Spleen (tissue), 13 donors: ENCODE results near the gene TERF2IP. TPM values are rescaled to one million over a fixed set of nuclear protein-coding genes. Genes with fewer than 3 reads are reported as not detected.
A peak's percentile ranks its signal among the peaks of the same experiment; 100 is the strongest.

ENCODE experiments used
- DNase-seq: peaks from one replicate; pipeline ENCODE4 v3.0.0-alpha.2; 2020
- H3K27ac ChIP-seq, 8 donors: fragments of 200-600 bp; sonication (generic) in 7 of 8; 1 replicate in 4 of 8; 2 replicates in 4 of 8; pipeline versions ENCODE4 v1.5.0 to v1.8.0; 2016 to 2021; ENCODE audit warnings: inconsistent platforms in 4 of 8, mild to moderate bottlenecking in 4 of 8, moderate library complexity in 1 of 8
- H3K27me3 ChIP-seq, 7 donors: fragments of 200-600 bp; sonication (generic) in 6 of 7; replicated peaks in 1 of 7; 1 replicate in 4 of 7; 2 replicates in 3 of 7; pipeline versions ENCODE4 v1.5.0 to v1.8.0; 2016 to 2021; ENCODE audit warnings: inconsistent platforms in 3 of 7, mild to moderate bottlenecking in 1 of 7
- H3K36me3 ChIP-seq, 6 donors: fragments of 200-600 bp; sonication (generic) in 5 of 6; 1 replicate in 4 of 6; 2 replicates in 2 of 6; pipeline versions ENCODE4 v1.5.0 to v1.8.0; 2016 to 2021; ENCODE audit warnings: inconsistent platforms in 2 of 6
- H3K4me1 ChIP-seq, 6 donors: fragments of 200-600 bp; sonication (generic) in 5 of 6; 1 replicate in 3 of 6; 2 replicates in 3 of 6; pipeline versions ENCODE4 v1.5.0 to v1.8.0; 2016 to 2021; ENCODE audit warnings: inconsistent platforms in 3 of 6
- H3K4me3 ChIP-seq, 8 donors: fragments of 200-600 bp; sonication (generic) in 7 of 8; 1 replicate in 4 of 8; 2 replicates in 4 of 8; pipeline versions ENCODE4 v1.5.0 to v1.8.0; 2016 to 2021; ENCODE audit warnings: inconsistent platforms in 4 of 8, mild to moderate bottlenecking in 4 of 8, moderate library complexity in 2 of 8
- H3K9me3 ChIP-seq, 8 donors: fragments of 200-600 bp; sonication (generic) in 7 of 8; 1 replicate in 4 of 8; 2 replicates in 4 of 8; pipeline versions ENCODE4 v1.5.0 to v1.8.0; 2016 to 2021; ENCODE audit warnings: inconsistent platforms in 4 of 8
- CTCF ChIP-seq, 11 experiments: fragments of 200-600 bp in 7 of 11; fragments of 450-650 bp in 4 of 11; sonication (generic) in 4 of 11; IDR thresholded peaks in 8 of 11; conservative IDR thresholded peaks in 3 of 11; 1 replicate in 7 of 11; 2 replicates in 4 of 11; pipeline versions ENCODE4 v1.4.0 to v1.8.0; 2016 to 2021; ENCODE audit warnings: antibody characterized with exemption in 11 of 11, inconsistent platforms in 4 of 11, mild to moderate bottlenecking in 1 of 11
- POLR2A ChIP-seq, 3 donors: fragments of 450-650 bp; IDR thresholded peaks; one replicate each; pipeline ENCODE4 v1.5.1; 2017; ENCODE audit warnings: antibody characterized with exemption in 3 of 3, mild to moderate bottlenecking in 1 of 3
- POLR2AphosphoS5 ChIP-seq, 3 donors: sonication (generic); formaldehyde crosslinking; IDR thresholded peaks; one replicate each; pipeline ENCODE4 v1.5.1; 2017; ENCODE audit warnings: antibody characterized with exemption in 3 of 3
- WGBS, 5 donors: extraction: QIAGEN DNeasy Blood & Tissue Kit in 3 of 5; methylation state at CpG; one replicate each; pipeline versions ENCODE4 v1.1.5 to v1.1.7; 2013 to 2018; 5-methylcytosine and 5-hydroxymethylcytosine counted together
- intact Hi-C: fragments of 100-400 bp; cut with DNase I; formaldehyde crosslinking; loops from one replicate; pipeline ENCODE4 v1.15.0; 2023; ENCODE audit warnings: low total_unique reads
- long read RNA-seq, 2 donors: transcript quantifications; one replicate each; lab custom pipeline, GENCODE V29; 2026
- polyA plus RNA-seq, 3 donors: library from polyadenylated mRNA; stranded (reverse); fragments of 200-250 nt; gene quantifications; one replicate each; pipeline ENCODE4 v1.2.1, GENCODE V29; 2013
- total RNA-seq, 7 donors: library from RNA; depleted of rRNA in 3 of 7; stranded (reverse); fragments of >200 nt in 3 of 7; fragmentation: NEBNext Ultra II Directional in 4 of 7; extraction: Animal tissue kit (Norgen Biotek cat#: 25700) in 4 of 7; gene quantifications; one replicate each; pipeline versions ENCODE4 v1.1.0 to v1.2.1, GENCODE V29; 2016 to 2021
- donor health status: healthy with polysubstance abuse.
- donor health status: DM: no; HTN: no; CAD: no; lungs with moderate emphysema.
- donor health status: DM: no; HTN: no; CAD: no.
- donor health status: Bipolar disorder and iron deficiency.
- donor health status: healthy.
- donor health status: DM: no; HTN: no; CAD: no.
- donor health status: DM: yes; HTN: yes; CAD: no.

TERF2IP gene
- total RNA-seq (10 to 100 TPM; 66.5 to 90.1 (median 75.4) TPM), polyA plus RNA-seq (10 to 100 TPM; 42.8 to 71.0 (median 64.4) TPM)
- long read RNA-seq, donor 1, transcript TERF2IP-201 (3 exons, 2,118 nt): major isoform, 89 of 89 reads
- long read RNA-seq, donor 1, partial matches to known transcripts: 0 of 89 reads
- long read RNA-seq, donor 1, other reads (novel, unspliced or antisense): 0 of 89 reads
- long read RNA-seq, donor 2, transcript TERF2IP-201 (3 exons, 2,118 nt): major isoform, 78 of 124 reads
- long read RNA-seq, donor 2, partial matches to known transcripts: 46 of 124 reads
- long read RNA-seq, donor 2, other reads (novel, unspliced or antisense): 0 of 124 reads

GRCh38 chr16:75647492-75648264 is at the start of gene TERF2IP, which contains the start of gene KARS1:
Gene TERF2IP (plus strand): TSS chr16:75647773. CDS start chr16:75647883, 110 bp downstream.
Gene KARS1 (minus strand): TSS chr16:75647665. CDS start chr16:75647639, 26 bp downstream.
- TF ChIP-seq POLR2AphosphoS5 (IDR thresholded peaks at IDR 0.05): peak; percentile 99 to 100 (median 100)
- peak; percentile 74 to 97 (median 89) for TF ChIP-seq POLR2A (IDR thresholded peaks at IDR 0.05)
- TF ChIP-seq CTCF (IDR thresholded peaks at IDR 0.05 in 8 of 11, conservative IDR thresholded peaks at IDR 0.05 in 3 of 11): peak in 3 of 11 experiments; percentile 10 to 27 (median 22)
- Histone ChIP-seq H3K9me3 (no peaks in the 10 kb centered on the region), H3K27ac (peak within 1 kb of the TSS; percentile 85 to 99 (median 98)), H3K36me3 (peaks cover 0 to 30% (median 18%) of the 10 kb centered on the region in 6 donors), H3K4me3 (peak within 1 kb of the TSS; percentile 92 to 100 (median 98)), H3K27me3 (no peaks in the 10 kb centered on the region), H3K4me1 (peaks cover 55 to 77% (median 66%) of the 10 kb centered on the region in 6 donors)
- intact Hi-C loops: no loop called here
- 0 to 2% (median 0%) methylated on average over 19 to 76 of the region's 76 CpGs for WGBS, 5 donors
- peak; percentile 99 for DNase-seq

- TF ChIP-seq POLR2AphosphoS5 (IDR thresholded peaks at IDR 0.05): no peak
- TF ChIP-seq POLR2A (IDR thresholded peaks at IDR 0.05): no peak
- TF ChIP-seq CTCF (IDR thresholded peaks at IDR 0.05 in 8 of 11, conservative IDR thresholded peaks at IDR 0.05 in 3 of 11): no peak
- 90 to 96% (median 94%) methylated on average over 6 of the region's 6 CpGs for WGBS, 5 donors
- DNase-seq: no peak
- Histone ChIP-seq H3K27ac (no peak overlapping the region), H3K9me3 (peaks cover 0 to 20% (median 11%) of the 10 kb centered on the region in 8 donors), H3K4me3 (no peak overlapping the region), H3K27me3 (no peaks in the 10 kb centered on the region), H3K36me3 (peaks cover 8 to 93% (median 60%) of the 10 kb centered on the region in 6 donors), H3K4me1 (peaks cover 0 to 5% (median 2%) of the 10 kb centered on the region in 6 donors)
- intact Hi-C loops: no loop called here
These were observed 47.9 kb upstream of the TERF2IP start for GRCh38 chr16:75599452-75600277.

- Histone ChIP-seq H3K4me3 (no peak overlapping the region), H3K4me1 (no peaks in the 10 kb centered on the region), H3K9me3 (peaks cover 0 to 16% (median 11%) of the 10 kb centered on the region in 8 donors), H3K36me3 (peaks cover 8 to 98% (median 77%) of the 10 kb centered on the region in 6 donors), H3K27ac (no peak overlapping the region), H3K27me3 (no peaks in the 10 kb centered on the region)
- DNase-seq: no peak
- intact Hi-C loops: no loop called here
- TF ChIP-seq CTCF (IDR thresholded peaks at IDR 0.05 in 8 of 11, conservative IDR thresholded peaks at IDR 0.05 in 3 of 11) (no peak), POLR2AphosphoS5 (IDR thresholded peaks at IDR 0.05) (no peak), POLR2A (IDR thresholded peaks at IDR 0.05) (no peak)
- WGBS, 5 donors: 90 to 96% (median 94%) methylated on average over 4 of the region's 4 CpGs
These were observed 44.3 kb upstream of the TERF2IP start for GRCh38 chr16:75603241-75603640.
